Measurements from ENCODE around the gene GRM7.
"Not testable (repeated sequence)": the region's sequence is repeated elsewhere in the genome, so short reads cannot be mapped to it uniquely, and the experiment has no call there.

Gene GRM7

DNA sequence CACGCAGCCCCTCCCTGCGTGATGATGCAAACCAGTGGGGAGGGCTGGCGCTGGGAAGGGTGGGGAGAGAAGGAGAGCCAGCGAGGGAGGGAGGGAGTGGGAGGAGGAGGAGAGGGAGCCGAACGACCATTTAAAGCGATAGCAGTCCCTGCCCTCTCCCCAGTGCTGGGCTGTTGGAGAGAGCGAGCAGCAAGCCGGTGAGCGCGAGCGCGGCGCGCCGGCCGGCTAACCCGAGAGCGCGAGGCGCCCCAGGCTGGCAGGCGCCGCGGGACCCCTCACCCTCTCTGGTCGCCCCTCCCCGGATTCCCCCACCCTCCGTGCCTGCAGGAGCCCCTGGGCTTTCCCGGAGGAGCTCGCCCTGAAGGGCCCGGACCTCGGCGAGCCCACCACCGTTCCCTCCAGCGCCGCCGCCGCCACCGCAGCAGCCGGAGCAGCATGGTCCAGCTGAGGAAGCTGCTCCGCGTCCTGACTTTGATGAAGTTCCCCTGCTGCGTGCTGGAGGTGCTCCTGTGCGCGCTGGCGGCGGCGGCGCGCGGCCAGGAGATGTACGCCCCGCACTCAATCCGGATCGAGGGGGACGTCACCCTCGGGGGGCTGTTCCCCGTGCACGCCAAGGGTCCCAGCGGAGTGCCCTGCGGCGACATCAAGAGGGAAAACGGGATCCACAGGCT, at the start of gene GRM7:
GRM7 (plus strand) TSS at position 162 of the 671 bp plus-strand sequence.
- DNase-seq, result no peak

DNA sequence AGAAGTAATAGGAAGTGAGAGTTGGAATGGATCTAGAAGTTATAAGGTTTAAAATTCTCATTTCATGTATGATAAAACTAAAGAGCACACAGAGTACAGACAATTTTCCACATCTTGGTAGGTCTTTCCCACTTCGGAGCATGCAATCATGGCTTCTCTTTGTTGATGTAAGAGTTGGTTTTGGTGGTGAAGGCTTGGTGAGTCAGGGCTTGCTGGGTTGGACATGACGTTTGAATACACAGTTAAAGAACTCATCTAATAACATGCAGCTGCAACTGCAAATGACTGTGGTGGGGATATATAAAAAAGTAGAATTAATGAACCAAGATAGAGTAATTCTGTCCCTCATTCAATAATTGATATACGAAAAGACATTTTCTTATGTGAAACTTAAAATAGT, 39.5 kb upstream of the GRM7 start:
- DNase-seq, result no peak

DNA sequence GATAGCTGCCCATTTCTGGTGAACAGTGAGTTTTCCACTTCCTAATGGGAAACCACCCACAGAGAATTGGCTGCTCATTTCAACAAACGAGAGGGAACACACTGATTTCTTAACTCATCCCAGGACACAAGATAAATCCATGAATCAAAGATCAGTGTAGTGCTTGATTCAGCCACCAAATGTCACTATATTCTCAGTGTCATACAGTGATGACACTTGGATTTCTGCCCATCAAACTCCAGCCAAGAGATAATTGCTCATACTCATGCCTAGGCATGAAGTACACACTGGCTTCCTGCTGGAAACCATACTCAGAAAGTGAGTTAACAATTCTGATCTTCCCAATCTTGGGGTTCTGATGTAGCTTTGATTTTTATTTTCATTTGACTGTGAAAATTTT, 35.4 kb upstream of the GRM7 start:
- no peak for DNase-seq

DNA sequence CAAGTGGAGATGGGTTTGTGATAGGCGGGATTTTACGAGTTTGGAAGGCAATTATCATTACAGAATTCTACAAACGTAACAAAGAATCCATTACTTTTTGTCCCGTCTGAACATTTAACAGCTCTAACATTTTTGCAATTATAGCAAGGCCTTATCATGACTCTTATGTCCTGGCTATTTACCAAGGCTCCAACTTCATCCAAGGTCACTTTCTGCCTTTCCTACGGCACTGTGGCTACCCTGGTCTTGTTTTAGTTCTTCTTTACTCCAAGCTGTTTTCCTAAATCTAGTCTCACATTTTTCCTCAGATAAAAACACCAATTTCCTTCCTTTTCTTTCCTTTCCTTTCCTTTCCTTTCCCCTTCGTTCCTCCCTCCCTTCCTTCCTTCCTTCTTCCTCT, 33.5 kb upstream of the GRM7 start:
- no peak for DNase-seq

DNA sequence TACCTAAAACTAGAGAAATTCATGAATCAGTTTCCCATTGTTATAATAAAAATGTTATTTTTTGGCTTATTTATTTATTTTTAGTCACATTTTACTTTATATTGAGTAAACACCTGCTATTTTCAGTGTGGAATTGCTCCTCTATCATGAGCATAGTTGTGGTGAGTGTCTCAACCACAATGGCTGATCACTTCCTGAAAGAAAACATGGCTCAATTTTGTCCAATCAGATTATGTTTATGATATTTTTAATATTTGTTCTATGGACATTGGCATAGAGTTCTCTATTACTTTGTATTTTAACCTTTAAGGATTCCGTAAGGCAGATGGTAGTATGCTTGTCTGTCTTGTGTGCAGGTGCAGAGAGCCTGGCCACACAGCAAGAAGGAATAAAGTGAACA, 16.2 kb upstream of the GRM7 start:
- DNase-seq, result no peak

DNA sequence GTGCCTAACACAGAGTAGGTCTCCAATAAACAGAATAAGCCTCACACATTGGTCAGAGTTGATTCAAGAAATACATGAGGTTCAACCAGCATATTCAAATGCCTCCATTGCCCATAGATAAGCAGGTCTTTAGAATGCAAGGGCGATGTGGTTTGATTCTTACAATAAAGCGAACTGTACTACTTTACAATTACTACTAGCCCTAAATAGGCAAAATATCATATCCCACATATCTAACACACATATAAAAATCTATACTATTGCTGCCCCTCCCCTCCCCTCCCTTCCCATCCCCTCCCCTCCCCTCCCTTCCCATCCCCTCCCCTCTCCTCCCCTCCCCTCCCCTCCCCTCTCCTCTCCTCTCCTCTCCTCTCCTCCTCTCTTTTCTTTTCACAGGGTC, 6.7 kb upstream of the GRM7 start:
- DNase-seq, result no peak

DNA sequence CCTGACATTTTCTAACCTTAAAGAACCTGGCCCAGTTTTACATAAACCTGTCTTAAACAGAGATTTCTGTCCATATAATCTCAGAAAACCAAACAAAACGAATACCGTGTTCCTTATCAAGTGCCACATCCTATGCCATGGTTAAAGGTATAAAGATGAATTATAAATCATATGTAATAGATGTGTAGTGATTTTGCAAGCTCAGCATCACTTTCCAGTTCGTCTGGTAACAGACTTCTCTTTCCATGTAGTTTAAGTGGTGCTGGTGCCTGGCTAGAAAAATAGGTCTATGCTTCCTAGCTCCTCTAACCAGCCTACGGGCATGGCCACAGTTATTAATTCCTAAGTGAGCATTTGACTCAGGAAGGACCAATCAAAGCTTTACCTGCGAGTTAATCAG, 3.4 kb upstream of the GRM7 start:
- no peak for DNase-seq

DNA sequence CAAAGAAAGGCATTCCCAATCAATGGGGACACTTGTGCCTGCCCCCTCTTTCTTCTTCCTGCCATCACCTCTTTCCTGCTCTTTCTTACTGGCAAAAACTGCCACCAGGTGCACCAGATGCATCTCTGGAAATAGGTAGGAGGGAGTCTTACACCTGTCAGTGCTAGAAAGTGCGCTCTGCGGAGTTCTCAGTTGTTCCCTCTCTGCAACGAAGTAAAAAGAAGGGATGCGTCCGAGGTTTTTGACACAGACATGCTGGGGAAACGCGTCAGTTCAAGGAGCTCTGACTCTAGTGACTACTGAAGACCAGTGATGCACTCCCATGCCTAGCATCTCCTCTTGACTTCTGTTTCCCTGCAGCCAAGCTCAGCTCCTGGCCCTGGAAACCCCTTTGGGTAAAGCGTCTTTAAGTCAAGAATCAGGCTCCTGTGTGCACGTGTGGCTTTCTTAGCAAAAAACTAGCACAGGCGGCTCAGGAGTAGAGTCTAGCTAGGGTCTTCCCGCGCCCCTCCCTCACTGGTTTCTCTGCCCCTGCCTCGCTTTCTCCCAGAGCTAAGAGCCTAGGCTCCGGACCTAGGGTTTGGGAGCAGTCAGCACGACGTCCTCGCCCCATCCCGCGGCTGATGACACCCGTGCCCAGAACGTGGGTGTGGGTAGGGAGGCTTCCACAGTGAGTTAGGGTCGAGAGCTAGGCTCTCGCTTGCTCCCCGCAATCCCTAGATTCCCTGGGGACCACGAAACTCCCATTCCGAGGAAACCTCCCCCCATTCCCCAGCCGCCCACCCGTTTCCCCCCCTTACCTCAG, 564 bp upstream of the GRM7 start:
- no peak for DNase-seq

DNA sequence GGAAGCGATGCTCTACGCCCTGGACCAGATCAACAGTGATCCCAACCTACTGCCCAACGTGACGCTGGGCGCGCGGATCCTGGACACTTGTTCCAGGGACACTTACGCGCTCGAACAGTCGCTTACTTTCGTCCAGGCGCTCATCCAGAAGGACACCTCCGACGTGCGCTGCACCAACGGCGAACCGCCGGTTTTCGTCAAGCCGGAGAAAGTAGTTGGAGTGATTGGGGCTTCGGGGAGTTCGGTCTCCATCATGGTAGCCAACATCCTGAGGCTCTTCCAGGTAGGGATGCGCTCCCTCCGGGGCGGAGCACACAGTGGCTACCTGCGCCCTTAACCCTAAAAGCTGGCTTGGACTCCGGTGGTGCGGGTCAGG, 698 bp downstream of the GRM7 start:
- DNase-seq, result no peak

DNA sequence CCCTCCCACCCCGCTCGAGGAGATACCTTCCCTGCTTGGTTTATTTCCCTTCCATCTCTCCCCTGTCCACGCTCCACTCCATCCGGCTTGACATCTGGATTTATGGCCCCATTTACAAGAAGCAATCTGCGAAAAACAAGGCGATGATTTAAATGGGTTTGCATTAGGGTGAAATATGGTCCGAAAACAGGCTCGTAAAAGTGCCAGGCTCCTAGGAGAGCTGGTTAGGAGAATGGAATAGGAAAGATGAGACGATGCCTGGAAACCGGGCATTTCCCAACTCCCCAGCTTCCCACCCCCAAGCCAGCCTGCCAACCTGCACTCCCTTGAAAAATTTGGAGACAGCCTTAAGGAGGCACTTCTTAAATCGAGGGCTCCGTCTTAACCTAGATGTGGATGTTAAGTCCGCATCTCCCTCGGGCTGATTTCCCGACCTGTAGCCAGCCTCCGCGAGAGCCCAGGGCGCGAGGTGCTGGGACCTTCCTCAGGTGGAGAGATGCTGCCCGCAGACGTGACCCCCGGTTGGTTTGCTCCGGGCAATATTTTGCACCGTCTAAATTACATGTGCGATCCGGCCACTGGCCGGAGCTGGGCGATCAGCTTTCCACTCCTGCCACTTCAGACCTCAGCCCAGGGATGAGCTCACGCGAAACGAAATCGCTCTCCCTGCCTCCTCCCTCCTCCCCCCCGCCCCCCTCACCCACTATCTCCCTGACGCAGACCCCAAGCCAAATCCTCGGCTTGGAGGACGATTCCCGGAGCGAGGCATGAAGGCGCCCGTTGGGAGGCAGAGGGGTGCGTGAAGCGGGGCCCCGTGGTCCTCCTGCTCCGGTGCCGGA, 1.3 kb downstream of the GRM7 start:
- no peak for DNase-seq

DNA sequence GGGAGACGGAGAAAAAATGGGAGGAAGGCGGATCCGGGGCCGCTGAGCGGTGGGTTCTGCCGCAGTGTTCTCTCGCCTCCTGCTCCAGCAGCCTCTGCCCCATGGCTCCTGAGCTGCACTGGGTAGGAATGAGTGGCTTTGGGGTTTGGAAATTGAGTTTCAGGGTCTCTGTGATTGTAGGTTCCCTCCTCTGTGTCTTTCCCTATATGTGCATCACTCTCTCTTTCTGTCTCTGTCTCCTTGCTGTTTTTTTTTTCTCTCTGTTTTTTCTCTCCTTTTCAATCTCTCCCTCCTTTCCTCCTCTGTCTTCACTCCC, 1.9 kb downstream of the GRM7 start:
- no peak for DNase-seq

DNA sequence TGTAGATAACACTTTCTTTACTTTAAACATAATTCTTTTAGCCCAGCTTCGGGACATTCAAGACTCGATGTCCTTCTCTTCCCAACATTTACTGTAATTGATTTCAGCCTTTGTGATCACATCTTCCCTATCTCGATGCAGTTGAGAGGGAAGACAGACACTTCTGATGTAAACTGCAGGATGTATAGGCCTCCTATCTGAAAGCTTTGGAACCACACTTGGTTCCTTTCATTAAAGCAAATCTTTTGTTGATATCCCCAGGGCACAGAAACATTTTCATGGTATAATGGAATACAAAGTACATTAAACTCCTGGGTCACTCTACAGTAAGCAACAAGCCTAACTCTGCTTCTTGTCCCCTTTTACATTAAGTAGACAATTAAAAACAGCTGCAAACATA, 6.4 kb downstream of the GRM7 start:
- no peak for DNase-seq

DNA sequence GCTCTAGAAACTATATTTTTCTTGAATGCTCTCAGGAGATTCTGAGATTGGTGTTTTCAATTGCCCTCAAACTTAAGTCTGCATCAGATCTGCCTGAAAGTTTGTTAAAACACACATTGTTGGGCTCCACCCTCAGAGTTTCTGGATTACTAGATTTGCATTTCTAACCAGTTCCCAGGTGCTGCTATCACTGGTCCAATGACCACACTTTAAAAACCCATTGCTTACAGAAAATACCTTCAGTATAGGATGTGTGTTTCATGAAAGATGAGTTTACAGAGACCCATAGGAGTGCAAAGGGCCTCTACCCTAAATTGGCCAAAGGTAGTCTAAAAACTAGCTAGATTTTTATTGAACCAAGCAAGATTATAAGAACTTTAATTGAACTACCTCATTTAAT, 17.8 kb downstream of the GRM7 start:
- no peak for DNase-seq

DNA sequence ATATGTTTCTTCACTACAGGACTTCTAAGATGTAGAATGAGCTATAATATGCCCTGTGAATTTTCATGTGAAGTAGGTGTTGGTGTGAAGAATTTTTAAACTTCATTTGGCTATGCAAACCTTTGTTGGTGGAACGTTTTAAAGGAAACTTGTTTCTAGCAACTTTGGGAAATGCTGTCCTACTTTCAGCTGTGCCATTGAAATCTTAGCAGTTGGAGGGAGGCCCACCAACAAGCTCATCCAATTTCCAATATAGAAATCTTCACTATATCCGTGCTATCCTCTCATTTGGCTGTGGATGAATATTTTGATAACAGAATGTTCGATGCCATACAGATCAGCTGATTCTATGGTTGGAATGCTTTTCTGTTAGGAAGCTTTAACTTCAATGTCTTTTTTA, 51.3 kb downstream of the GRM7 start:
- DNase-seq, result no peak

DNA sequence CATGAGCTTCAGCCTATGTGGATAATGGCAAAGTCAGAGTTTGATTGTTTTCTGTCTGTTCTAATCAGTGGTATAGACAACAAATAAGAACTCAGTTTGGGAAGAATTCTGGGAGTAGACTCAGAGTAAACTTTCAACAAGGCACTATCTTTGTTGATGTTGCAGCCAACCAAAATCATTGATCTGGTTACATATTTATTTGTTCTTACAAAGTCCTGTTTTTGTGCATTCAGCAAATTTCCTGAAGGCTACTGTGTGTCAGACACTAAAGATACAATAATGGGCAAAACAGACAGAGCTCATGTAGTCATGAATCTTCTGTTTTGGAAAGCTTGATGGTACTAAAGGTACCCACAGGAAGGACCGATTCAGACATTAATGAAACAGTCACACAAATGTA, 55.0 kb downstream of the GRM7 start:
- DNase-seq, result no peak

DNA sequence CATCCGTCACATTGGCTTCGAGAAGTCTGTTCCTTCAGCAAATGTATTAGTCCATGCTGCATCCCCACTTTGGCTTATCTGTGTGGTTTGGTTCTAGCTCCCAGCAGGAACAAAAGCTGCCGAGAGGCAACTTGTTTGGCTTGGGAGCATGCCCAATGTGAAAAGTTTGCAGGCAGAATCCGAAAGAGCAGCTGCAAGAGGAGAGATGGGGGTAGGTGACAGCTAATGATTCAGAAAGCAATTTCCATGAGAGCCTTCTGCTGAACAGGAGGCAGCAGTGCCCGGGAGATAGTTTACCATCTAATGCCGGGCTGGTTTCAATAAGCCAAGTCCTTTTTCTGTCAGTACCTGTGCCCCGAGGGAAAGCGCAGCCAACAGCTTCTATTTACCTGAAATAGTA, 60.2 kb downstream of the GRM7 start:
- no peak for DNase-seq

DNA sequence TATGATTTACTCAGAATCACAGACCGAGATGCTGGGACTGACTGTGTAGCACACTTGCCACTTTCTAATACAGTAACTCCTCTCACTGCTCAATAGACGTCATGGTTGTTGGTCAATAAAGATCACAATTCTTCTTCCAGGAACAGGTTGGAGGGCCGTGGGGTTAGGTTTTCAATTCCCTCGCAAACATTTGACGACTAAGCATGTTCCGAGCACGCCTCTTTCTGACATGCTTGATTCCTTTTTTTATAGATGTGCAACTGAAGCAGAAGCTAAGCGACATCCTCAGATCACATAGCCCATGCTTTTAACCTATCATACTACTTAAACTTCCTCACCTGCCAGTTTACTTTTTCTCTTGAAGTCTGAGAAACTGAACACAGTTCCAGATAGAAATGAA, 61.0 kb downstream of the GRM7 start:
- no peak for DNase-seq

DNA sequence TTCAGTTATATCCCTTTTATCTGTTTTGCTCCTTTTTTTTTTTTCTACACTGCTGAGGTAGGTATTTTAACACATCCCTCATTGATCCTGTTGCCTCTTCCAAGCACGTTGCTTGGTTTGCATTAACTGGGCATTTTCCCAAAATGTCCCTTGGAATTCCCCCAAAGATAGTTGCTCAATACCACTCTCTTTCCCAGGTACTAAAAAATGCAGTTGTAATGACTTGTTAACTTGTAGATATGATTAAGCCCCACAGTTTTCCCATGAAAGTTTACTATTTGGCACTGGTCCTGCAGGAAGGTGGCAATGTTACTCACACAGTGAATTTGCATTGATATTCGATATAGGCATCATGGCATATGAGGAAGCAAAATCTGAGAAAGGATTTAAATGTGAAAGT, 67.1 kb downstream of the GRM7 start:
- no peak for DNase-seq

DNA sequence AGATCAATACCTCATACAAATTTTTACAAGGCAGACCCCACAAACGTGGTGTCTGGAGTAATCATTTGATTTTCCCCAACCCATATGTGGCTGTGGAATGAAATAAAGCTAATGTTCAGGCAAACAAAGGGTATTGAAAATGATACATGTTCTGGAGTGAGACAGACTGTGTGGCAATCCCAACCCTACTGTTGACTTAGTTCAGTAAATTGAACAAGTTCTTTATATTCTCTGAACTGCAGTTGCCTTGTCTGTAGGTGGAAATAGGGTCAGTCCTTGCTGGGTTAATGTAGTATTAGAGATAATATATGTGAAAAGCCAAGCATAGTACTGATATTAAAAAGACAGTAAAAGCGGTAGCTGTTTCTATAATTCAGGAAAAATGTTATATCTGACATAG, 69.0 kb downstream of the GRM7 start:
- no peak for DNase-seq

DNA sequence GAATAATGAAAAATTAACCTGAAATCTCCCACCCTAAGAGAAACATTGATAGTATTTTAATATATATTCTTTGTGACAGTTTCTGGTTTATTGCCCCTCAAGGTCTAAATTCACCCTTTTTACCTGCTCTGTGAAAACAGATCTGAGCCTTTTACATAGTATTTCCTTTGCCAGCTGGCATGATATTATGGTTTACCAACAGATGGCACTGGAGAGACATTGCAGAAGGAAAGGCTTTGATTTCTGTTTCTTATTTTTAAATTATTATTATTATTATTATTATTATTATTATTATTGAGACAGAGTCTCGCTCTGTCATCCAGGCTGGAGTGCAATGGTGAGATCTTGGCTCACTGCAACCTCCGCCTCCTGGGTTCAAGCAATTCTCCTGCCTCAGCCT, 74.5 kb downstream of the GRM7 start:
- DNase-seq, result not testable (repeated sequence)

DNA sequence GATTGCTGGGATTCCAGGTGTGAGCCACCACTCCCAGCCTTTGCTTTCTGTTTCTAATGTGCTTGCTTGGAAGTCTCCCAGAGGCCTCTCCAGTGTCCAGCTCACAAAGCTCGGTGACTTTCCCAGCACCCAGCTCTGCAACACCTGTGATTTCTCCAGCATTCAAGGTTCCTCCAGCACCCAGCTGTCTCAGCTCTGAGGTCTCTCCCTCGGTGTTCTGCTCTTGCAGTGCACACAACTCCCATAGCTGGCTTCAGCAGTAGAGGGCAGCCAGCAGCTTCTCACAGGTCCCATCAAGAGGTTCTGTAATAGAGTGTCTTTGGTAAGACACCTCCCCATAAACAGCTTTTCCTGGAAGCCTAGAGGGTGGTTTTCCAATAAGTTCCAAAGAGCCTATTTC, 75.1 kb downstream of the GRM7 start:
- no peak for DNase-seq

DNA sequence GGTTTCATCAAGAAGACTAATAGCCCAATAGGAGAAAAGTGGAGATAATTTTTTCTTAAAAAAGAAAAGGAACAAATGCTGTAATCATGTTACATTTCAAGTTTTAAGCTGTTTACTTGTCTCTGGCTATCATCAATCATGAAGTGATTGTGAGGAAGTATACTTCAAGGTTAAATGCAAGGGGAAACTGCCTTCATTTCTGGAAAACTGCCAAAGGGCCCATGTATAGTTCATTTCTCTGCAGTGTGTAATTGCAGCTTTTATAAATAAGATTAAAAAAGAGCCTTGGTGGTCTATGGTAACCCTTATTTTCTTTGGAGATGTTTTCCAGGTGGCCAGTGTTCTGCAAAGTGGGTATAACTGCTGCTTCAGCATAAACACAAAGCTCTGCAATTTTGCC, 101.9 kb downstream of the GRM7 start:
- no peak for DNase-seq

DNA sequence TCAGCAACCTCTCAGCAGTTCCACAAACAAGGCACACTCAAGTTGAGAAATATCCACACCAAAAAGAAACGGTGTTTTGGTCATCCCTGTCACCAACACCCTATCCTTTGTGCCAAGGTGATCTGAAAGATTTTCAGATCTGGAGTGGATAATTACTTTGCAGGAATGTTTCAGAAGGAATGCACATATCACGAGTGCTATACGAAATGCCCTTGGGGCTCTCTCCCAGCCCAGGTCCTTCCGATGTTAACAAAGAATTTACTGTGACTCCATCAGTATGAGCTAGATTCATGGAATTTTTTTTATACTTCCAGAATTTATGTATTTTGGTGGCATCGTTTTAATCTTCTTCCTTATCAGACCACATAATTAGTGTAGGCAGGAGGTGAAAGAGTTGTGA, 105.0 kb downstream of the GRM7 start:
- no peak for DNase-seq

DNA sequence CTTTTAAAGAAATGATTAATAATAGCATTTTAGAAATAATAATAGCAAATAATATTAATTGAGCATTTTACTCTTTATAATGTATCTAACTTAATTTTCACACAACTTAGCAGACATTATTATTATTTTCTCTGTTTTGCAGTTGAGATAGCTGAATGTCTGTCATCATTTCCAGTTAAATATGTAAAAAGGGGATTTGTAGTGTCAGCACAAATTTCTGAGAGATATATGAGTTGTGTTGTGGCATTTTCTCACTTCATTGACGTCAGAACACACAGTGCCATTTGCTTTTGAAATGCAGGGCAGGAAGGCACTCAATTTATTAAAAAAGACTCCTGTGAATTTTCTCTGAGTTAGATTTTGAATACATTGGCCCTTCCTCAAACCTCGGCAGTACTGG, 111.0 kb downstream of the GRM7 start:
- no peak for DNase-seq
